ENCODE data around the gene AK8.
A peak's percentile ranks its signal among the peaks of the same experiment; 100 is the strongest.

Gene AK8

DNA sequence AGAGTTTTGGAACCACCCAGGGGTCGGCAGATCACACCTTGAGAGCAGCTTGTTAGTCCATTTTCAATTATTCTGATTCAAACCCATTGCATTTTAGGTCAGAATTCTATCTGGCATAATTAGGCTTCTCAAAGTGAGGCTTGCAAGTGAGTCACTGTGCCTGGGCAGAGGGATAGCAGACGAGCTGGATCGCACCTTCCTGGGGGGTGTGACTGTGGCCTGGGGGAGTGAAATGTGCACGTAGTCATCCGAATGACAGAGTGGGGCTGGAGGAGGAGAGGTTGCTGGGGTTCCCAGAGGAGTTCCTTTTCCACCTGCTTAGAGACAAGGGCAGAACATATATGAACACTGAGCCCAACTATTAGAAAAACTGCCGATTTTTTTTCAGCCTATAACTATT lies 32.3 kb upstream of the AK8 start:
- DNase-seq (ENCODE audit: low read depth in 2 of 2) = no peak
- TF ChIP-seq, protein P1, sequence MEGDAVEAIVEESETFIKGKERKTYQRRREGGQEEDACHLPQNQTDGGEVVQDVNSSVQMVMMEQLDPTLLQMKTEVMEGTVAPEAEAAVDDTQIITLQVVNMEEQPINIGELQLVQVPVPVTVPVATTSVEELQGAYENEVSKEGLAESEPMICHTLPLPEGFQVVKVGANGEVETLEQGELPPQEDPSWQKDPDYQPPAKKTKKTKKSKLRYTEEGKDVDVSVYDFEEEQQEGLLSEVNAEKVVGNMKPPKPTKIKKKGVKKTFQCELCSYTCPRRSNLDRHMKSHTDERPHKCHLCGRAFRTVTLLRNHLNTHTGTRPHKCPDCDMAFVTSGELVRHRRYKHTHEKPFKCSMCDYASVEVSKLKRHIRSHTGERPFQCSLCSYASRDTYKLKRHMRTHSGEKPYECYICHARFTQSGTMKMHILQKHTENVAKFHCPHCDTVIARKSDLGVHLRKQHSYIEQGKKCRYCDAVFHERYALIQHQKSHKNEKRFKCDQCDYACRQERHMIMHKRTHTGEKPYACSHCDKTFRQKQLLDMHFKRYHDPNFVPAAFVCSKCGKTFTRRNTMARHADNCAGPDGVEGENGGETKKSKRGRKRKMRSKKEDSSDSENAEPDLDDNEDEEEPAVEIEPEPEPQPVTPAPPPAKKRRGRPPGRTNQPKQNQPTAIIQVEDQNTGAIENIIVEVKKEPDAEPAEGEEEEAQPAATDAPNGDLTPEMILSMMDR (IDR thresholded peaks at IDR 0.05; ENCODE audit: low read depth, low read length) = no peak
- H3K4me3 ChIP-seq (replicated peaks in 1 of 2; ENCODE audit: low read depth in 2 of 2, low read length in 2 of 2) = no peak overlapping the region

DNA sequence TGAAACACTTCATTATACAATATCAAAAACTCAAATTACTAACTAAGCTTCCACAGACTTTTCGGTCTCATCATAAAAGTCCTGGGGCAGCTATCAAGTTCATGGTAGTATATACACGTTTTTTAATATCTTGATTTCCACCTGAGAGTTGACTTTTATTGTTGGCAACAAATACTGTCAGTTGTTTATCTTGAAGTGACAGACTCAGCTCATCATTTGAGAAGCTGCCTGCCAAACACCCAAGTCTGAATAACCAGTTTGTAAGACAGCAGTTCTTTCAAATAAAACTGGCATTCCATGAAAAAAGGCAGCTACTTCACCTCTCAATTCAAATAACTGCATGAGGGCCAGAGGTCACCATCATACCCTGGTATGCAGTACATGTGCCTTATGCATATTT lies 31.2 kb upstream of the AK8 start:
- DNase-seq (ENCODE audit: low read depth in 2 of 2) = no peak
- H3K4me3 ChIP-seq (replicated peaks in 1 of 2; ENCODE audit: low read depth in 2 of 2, low read length in 2 of 2) = no peak overlapping the region
- TF ChIP-seq, protein P1 (IDR thresholded peaks at IDR 0.05; ENCODE audit: low read depth, low read length) = no peak

DNA sequence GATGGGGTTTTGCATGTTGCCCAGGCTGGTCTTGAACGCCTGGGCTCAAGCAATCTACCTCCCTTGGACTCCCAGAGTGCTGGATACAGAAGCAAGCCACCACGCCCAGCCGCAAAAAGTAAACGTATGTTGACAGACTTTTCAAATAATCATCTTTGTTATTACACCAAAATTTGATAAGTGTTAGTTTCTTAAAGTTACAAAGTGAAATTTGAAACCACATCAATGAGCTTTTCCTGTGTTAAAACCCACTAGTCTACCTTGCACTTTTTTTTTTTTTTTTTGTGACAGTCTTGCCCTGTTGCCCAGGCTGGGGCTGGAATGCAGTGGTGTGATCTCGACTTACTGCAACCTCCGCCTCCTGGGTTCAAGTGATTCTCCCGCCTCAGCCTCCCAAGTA lies 30.6 kb upstream of the AK8 start:
- H3K4me3 ChIP-seq (replicated peaks in 1 of 2; ENCODE audit: low read depth in 2 of 2, low read length in 2 of 2) = no peak overlapping the region
- TF ChIP-seq, protein P1 (IDR thresholded peaks at IDR 0.05; ENCODE audit: low read depth, low read length) = no peak
- no peak for DNase-seq (ENCODE audit: low read depth in 2 of 2)

GRCh38 chr9:132905726-132906125 lies 27.6 kb upstream of the AK8 start:
- H3K4me3 ChIP-seq (replicated peaks in 1 of 2; ENCODE audit: low read depth in 2 of 2, low read length in 2 of 2) = no peak overlapping the region
- TF ChIP-seq, protein P1 (IDR thresholded peaks at IDR 0.05; ENCODE audit: low read depth, low read length) = no peak
- DNase-seq (ENCODE audit: low read depth in 2 of 2) = no peak

DNA sequence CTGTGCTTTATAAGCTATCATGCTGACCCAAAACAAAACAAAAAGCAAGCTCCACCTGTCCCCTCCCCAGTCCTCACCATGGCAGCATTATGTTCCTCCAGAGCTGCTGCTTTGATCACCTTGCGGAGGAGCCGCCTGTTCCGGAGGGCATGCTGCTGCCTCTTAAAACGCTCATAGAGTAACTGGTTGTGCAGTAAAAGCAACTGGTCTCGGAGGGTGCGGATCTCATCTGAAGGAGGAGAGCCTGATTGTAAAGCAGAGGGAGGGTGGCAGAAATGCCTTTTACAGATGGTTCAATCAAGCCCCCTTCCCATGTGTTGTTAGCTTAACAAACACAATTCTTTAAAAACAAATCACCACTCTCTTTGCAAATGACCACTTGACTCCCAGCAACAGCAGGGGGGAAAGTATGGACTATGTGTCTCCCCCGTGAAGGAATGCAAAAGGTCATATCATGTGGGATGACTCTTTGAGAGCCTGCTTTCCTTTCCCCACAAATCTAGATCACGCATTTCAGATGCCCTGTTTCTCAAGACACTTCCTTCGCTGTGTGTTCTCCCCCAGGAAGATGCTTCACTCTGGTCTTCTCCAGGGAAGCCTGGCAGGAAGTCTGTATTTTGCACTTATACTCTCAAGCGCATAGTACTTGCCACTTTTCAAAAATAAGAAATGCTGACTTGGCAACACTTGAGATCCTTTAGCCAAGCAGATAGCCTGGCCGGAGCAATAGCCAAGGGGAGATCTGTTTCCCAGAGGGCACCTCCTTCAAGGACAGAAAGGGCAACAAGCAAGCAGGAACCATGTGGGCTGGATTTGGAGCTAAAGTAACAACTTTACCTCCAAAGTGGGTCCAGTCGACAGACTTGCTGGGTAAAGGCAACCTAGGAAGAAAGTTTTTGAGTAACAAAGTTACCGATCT lies 25.7 kb upstream of the AK8 start:
- DNase-seq (ENCODE audit: low read depth in 2 of 2) = no peak
- no peak overlapping the region for H3K4me3 ChIP-seq (replicated peaks in 1 of 2; ENCODE audit: low read depth in 2 of 2, low read length in 2 of 2)
- TF ChIP-seq, protein P1 (IDR thresholded peaks at IDR 0.05; ENCODE audit: low read depth, low read length) = no peak

DNA sequence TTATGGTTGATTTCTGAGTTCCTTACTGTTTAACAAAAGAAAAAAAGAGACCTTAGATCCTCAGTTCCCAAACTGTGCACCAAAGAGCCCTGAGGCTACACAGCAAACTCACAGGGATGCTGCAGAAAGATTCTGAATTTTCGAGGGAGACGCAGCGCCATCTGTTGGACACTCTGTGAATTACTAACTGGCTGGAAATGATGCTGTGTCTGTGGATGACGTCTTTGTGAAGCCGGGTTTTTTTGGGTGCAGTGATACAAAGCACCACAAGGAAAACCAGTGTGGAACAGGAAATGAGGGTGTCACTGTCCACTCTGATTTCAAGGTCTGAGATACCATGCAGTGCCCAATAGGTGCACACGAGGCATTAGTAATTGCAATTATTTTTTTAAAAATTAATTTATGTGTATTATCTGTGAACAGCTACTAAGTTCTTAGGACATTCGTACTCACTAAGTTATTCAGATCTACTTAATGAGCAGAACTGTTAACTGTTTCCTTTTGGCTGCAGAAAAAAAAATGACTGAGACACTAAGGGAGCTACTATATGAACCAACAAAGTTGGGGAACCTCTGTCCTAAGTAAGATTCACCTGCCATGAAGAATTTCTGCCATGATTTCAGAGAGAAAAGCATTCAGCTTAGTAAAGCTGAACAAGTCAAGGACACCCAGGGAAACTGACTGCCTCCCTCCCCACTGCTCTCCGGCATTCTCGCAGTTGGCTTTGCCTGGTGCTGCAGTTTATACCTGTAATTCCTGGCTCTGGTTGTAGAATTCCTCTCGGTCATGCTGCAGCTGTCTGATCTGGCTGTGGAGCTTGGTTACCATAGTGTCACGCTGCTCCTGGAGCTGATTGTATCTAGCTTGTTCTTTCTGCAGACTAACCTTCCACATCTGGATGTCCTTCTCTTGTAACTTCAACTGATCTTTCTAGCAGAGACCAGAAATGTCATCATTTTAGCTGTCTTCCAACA lies 24.1 kb upstream of the AK8 start:
- DNase-seq (ENCODE audit: low read depth in 2 of 2) = peak; percentile 88 to 90
- H3K4me3 ChIP-seq (replicated peaks in 1 of 2; ENCODE audit: low read depth in 2 of 2, low read length in 2 of 2) = no peak overlapping the region
- TF ChIP-seq, protein P1 (IDR thresholded peaks at IDR 0.05; ENCODE audit: low read depth, low read length) = peak; percentile 87
